Measurements from ENCODE around the gene AQP12A. TPM values are rescaled to one million over a fixed set of nuclear protein-coding genes. Genes with fewer than 3 reads are reported as not detected.
"Not testable (repeated sequence)": the region's sequence is repeated elsewhere in the genome, so short reads cannot be mapped to it uniquely, and the experiment has no call there.

The AQP12A gene
- total RNA-seq, 1 donor from 2014 or later, result not detected

DNA sequence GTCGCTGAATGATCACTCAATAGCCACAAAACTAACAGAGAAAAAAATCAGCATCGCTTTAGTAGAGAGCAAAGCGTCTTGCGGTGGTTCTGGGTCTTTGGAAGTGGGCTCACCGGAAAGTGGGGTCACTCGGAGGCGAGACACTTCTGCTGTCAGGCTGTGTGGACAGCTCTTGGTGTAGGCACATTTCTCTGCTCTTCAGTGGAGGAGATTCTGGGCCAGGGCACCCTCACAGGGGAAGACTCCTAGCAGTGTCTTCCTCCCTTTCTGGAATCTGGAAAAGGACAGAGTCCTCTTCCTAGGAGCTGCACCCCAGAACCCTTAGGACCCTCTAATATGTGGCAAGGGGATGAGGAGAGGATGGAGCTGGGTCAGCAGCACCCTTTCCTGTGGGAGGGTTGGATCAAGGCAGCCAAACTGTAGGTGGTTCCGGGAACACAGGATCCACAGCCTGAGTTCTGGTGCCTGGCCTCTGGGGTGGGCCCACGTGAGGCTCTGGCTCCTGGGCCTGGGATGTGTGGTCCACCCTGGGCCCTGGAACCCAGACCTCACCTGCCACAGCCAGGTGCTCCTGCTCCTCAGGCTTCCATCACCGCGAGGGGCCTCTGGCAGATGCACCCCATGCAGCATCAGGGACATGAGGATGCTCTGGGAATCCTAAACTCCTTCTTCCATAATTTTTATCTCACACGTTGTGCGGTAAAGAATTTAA lies 41.3 kb upstream of the AQP12A start:
- no peak overlapping the region for H3K4me3 Mint-ChIP-seq
- peak in 1 of 2 experiments; percentile 25 for DNase-seq (ENCODE audit: low spot score in 2 of 2, unreplicated experiment in 2 of 2)
- no peaks in the 10 kb centered on the region for H3K36me3 Mint-ChIP-seq
- H3K9me3 Mint-ChIP-seq, result peaks cover 7% of the 10 kb centered on the region
- H3K27me3 Mint-ChIP-seq (ENCODE audit: low read depth), result peaks cover 82% of the 10 kb centered on the region
- TF ChIP-seq, protein P1, sequence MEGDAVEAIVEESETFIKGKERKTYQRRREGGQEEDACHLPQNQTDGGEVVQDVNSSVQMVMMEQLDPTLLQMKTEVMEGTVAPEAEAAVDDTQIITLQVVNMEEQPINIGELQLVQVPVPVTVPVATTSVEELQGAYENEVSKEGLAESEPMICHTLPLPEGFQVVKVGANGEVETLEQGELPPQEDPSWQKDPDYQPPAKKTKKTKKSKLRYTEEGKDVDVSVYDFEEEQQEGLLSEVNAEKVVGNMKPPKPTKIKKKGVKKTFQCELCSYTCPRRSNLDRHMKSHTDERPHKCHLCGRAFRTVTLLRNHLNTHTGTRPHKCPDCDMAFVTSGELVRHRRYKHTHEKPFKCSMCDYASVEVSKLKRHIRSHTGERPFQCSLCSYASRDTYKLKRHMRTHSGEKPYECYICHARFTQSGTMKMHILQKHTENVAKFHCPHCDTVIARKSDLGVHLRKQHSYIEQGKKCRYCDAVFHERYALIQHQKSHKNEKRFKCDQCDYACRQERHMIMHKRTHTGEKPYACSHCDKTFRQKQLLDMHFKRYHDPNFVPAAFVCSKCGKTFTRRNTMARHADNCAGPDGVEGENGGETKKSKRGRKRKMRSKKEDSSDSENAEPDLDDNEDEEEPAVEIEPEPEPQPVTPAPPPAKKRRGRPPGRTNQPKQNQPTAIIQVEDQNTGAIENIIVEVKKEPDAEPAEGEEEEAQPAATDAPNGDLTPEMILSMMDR (IDR thresholded peaks at IDR 0.05; ENCODE audit: unreplicated experiment), result no peak
- H3K27ac Mint-ChIP-seq, result no peak overlapping the region
- H3K4me1 Mint-ChIP-seq, result no peaks in the 10 kb centered on the region

DNA sequence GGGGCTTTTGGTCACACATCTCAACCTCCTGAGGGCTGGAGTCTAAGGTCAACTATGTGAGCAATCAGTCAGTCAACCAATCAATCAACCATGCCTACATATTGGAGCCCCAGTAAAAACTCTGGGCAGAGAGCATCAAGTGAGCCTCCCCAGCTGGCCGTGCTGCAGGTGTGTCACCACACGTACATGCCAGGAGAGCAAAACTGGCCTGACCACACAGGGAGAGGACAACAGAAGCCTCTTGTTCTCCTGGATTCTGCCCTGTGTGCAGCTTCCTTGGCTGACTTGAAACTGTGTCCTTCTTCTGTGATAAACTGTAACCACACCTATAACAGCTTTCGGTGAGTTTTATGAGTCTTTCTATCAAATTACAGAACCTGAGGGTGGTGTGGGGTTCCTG lies 40.5 kb upstream of the AQP12A start:
- DNase-seq (ENCODE audit: low spot score in 2 of 2, unreplicated experiment in 2 of 2), result no peak
- Mint-ChIP-seq H3K9me3 (peaks cover 7% of the 10 kb centered on the region), H3K27me3 (ENCODE audit: low read depth) (peaks cover 78% of the 10 kb centered on the region), H3K36me3 (no peaks in the 10 kb centered on the region), H3K4me1 (no peaks in the 10 kb centered on the region), H3K27ac (no peak overlapping the region), H3K4me3 (no peak overlapping the region)
- TF ChIP-seq, protein P1 (IDR thresholded peaks at IDR 0.05; ENCODE audit: unreplicated experiment), result no peak

DNA sequence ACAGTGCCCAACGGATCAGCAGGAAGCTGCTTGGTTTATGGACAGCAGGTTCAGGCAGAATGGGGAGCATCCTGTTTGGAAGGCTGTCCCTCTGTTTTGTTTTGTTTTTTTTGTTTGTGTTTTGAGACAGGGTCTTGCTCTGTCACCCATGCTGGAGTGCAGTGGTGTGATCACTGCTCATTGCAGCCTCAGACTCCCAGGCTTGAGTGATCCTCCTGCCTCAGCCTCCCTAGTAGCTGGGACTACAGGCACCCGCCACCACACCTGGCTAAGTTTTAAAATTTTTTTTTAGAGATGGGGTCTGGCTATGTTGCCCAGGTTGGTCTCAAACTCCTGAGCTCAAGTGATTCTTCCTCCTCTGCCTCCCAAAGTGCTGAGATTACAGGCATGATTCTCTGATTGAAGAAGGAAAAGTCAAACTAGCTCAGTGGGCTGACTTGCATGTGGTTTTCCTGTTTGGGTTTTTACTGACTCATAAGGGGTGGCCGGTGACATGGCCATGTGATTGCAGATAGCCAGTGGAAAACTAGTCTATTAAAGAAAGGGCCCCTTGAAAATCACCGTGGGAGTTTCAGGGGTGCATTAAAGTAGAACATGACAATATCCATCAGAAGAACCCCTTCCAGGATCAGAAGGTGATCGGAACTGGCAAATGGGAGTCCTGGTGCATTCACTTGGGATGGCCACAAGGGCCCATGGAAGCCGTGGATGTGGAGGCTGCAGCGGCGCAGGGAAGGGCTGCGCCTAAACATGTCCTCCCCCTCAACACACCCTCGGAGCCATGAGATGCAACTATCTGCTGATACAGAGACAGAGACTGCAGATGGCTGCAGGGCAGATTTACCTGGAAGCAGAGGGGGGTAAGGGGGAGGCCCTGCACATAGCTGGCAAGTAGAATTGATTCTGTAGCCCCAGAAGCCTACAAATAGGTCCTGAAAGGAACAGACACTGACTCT lies 35.5 kb upstream of the AQP12A start:
- TF ChIP-seq, protein P1 (IDR thresholded peaks at IDR 0.05; ENCODE audit: unreplicated experiment), result no peak
- no peak for DNase-seq (ENCODE audit: low spot score in 2 of 2, unreplicated experiment in 2 of 2)
- Mint-ChIP-seq H3K4me1 (no peaks in the 10 kb centered on the region), H3K27me3 (ENCODE audit: low read depth) (peaks cover 68% of the 10 kb centered on the region), H3K27ac (no peak overlapping the region), H3K9me3 (peaks cover 7% of the 10 kb centered on the region), H3K36me3 (no peaks in the 10 kb centered on the region), H3K4me3 (no peak overlapping the region)

DNA sequence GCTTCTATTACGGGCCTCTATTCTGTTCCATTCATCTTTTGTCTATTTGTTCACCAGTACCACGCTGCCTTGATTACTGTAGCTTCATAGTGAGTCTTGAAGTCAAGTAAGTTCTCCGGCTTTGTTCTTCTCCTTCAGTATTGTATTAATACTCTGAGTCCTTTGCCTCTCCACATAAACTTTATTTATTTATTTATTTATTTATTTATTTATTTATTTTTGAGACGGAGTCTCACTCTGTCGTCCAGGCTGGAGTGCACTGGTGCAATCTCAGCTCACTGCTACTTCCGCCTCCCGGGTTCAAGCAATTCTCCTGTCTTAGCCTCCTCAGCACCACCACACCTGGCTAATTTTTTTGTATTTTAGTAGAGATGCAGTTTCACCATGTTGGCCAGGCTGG lies 31.8 kb upstream of the AQP12A start:
- H3K4me3 Mint-ChIP-seq; H3K27ac Mint-ChIP-seq; DNase-seq (ENCODE audit: low spot score in 2 of 2, unreplicated experiment in 2 of 2); H3K36me3 Mint-ChIP-seq; H3K4me1 Mint-ChIP-seq; H3K9me3 Mint-ChIP-seq: not testable (repeated sequence)
- H3K27me3 Mint-ChIP-seq (ENCODE audit: low read depth), result peaks cover 57% of the 10 kb centered on the region

DNA sequence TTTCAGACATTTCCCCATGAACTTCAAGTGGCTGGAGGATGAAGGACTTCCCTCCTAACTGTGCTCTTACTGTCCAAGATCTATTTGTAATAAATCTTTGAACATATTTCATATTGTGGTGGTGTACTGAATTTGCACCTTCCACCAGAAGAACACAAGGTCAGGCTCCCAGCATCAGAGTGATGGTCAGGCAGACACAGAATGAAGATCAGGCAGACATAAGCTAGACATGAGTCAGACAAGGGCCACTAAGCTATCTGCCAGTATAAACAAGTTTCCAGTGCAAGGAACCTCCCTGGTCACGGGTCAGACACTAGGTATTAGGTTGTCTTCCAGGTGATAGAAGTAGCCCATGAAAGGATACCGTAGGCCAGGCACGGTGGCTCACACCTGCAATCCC lies 29.0 kb upstream of the AQP12A start:
- Mint-ChIP-seq H3K4me1 (no peaks in the 10 kb centered on the region), H3K36me3 (no peaks in the 10 kb centered on the region), H3K9me3 (peaks cover 12% of the 10 kb centered on the region), H3K4me3 (no peak overlapping the region), H3K27me3 (ENCODE audit: low read depth) (peaks cover 56% of the 10 kb centered on the region), H3K27ac (no peak overlapping the region)
- TF ChIP-seq, protein P1 (IDR thresholded peaks at IDR 0.05; ENCODE audit: unreplicated experiment), result no peak
- DNase-seq (ENCODE audit: low spot score in 2 of 2, unreplicated experiment in 2 of 2), result no peak

Data from mesothelial cell of epicardium (in vitro differentiated cells).